ENCODE results near the gene EIF5. TPM values are rescaled to one million over a fixed set of nuclear protein-coding genes. Genes with fewer than 3 reads are reported as not detected.

EIF5 gene
- total RNA-seq, 1 donor from 2014 or later: 261 TPM

GRCh38 chr14:103314496-103315277 lies 19.4 kb upstream of the EIF5 start:
- Mint-ChIP-seq H3K4me1 (ENCODE audit: low read depth) (peaks cover 1% of the 10 kb centered on the region), H3K27ac (no peak overlapping the region), H3K27me3 (ENCODE audit: low read depth) (peaks cover 12% of the 10 kb centered on the region), H3K36me3 (ENCODE audit: low read depth) (no peaks in the 10 kb centered on the region), H3K4me3 (ENCODE audit: low read depth) (no peak overlapping the region), H3K9me3 (no peaks in the 10 kb centered on the region)
- no peak for DNase-seq (ENCODE audit: low spot score)
- intact Hi-C loops (cut with micrococcal nuclease): no loop called here

GRCh38 chr14:103315351-103315911 lies 18.6 kb upstream of the EIF5 start:
- H3K36me3 Mint-ChIP-seq (ENCODE audit: low read depth): no peaks in the 10 kb centered on the region
- H3K27ac Mint-ChIP-seq: no peak overlapping the region
- H3K4me3 Mint-ChIP-seq (ENCODE audit: low read depth): no peak overlapping the region
- peaks cover 12% of the 10 kb centered on the region for H3K27me3 Mint-ChIP-seq (ENCODE audit: low read depth)
- H3K9me3 Mint-ChIP-seq: no peaks in the 10 kb centered on the region
- intact Hi-C loops (cut with micrococcal nuclease): no loop called here
- DNase-seq (ENCODE audit: low spot score): no peak
- H3K4me1 Mint-ChIP-seq (ENCODE audit: low read depth): peaks cover 1% of the 10 kb centered on the region

GRCh38 chr14:103315941-103316340 lies 18.1 kb upstream of the EIF5 start:
- no peak overlapping the region for H3K4me3 Mint-ChIP-seq (ENCODE audit: low read depth)
- peaks cover 1% of the 10 kb centered on the region for H3K4me1 Mint-ChIP-seq (ENCODE audit: low read depth)
- H3K27ac Mint-ChIP-seq: no peak overlapping the region
- intact Hi-C loops (cut with micrococcal nuclease): no loop called here
- DNase-seq (ENCODE audit: low spot score): no peak
- no peaks in the 10 kb centered on the region for H3K9me3 Mint-ChIP-seq
- peaks cover 13% of the 10 kb centered on the region for H3K27me3 Mint-ChIP-seq (ENCODE audit: low read depth)
- no peaks in the 10 kb centered on the region for H3K36me3 Mint-ChIP-seq (ENCODE audit: low read depth)

GRCh38 chr14:103316721-103317121 lies 17.3 kb upstream of the EIF5 start:
- Mint-ChIP-seq H3K4me3 (ENCODE audit: low read depth) (no peak overlapping the region), H3K9me3 (no peaks in the 10 kb centered on the region), H3K36me3 (ENCODE audit: low read depth) (no peaks in the 10 kb centered on the region), H3K27ac (no peak overlapping the region), H3K4me1 (ENCODE audit: low read depth) (peaks cover 1% of the 10 kb centered on the region), H3K27me3 (ENCODE audit: low read depth) (peaks cover 16% of the 10 kb centered on the region)
- intact Hi-C loops (cut with micrococcal nuclease): no loop called here
- no peak for DNase-seq (ENCODE audit: low spot score)

- Mint-ChIP-seq H3K36me3 (ENCODE audit: low read depth) (no peaks in the 10 kb centered on the region), H3K9me3 (no peaks in the 10 kb centered on the region), H3K27me3 (ENCODE audit: low read depth) (peaks cover 16% of the 10 kb centered on the region), H3K27ac (no peak overlapping the region), H3K4me3 (ENCODE audit: low read depth) (no peak overlapping the region), H3K4me1 (ENCODE audit: low read depth) (peaks cover 1% of the 10 kb centered on the region)
- DNase-seq (ENCODE audit: low spot score): no peak
- intact Hi-C loops (cut with micrococcal nuclease): no loop called here
Observed at GRCh38 chr14:103317251-103317650, 16.8 kb upstream of the EIF5 start.

GRCh38 chr14:103317976-103318580 lies 16.0 kb upstream of the EIF5 start:
- Mint-ChIP-seq H3K27me3 (ENCODE audit: low read depth) (peaks cover 19% of the 10 kb centered on the region), H3K4me3 (ENCODE audit: low read depth) (no peak overlapping the region), H3K27ac (no peak overlapping the region), H3K9me3 (no peaks in the 10 kb centered on the region), H3K4me1 (ENCODE audit: low read depth) (peaks cover 1% of the 10 kb centered on the region), H3K36me3 (ENCODE audit: low read depth) (no peaks in the 10 kb centered on the region)
- no peak for DNase-seq (ENCODE audit: low spot score)
- intact Hi-C loops (cut with micrococcal nuclease): no loop called here

- H3K9me3 Mint-ChIP-seq: no peaks in the 10 kb centered on the region
- no peak overlapping the region for H3K27ac Mint-ChIP-seq
- intact Hi-C loops (cut with micrococcal nuclease): no loop called here
- H3K4me3 Mint-ChIP-seq (ENCODE audit: low read depth): no peak overlapping the region
- H3K27me3 Mint-ChIP-seq (ENCODE audit: low read depth): peaks cover 25% of the 10 kb centered on the region
- no peak for DNase-seq (ENCODE audit: low spot score)
- no peaks in the 10 kb centered on the region for H3K36me3 Mint-ChIP-seq (ENCODE audit: low read depth)
- peaks cover 1% of the 10 kb centered on the region for H3K4me1 Mint-ChIP-seq (ENCODE audit: low read depth)
Observed at GRCh38 chr14:103318750-103319419, 15.2 kb upstream of the EIF5 start.

- Mint-ChIP-seq H3K4me3 (ENCODE audit: low read depth) (no peak overlapping the region), H3K27ac (no peak overlapping the region), H3K36me3 (ENCODE audit: low read depth) (no peaks in the 10 kb centered on the region), H3K4me1 (ENCODE audit: low read depth) (peaks cover 1% of the 10 kb centered on the region), H3K27me3 (ENCODE audit: low read depth) (peaks cover 25% of the 10 kb centered on the region), H3K9me3 (no peaks in the 10 kb centered on the region)
- DNase-seq (ENCODE audit: low spot score): no peak
- intact Hi-C loops (cut with micrococcal nuclease): no loop called here
Observed at GRCh38 chr14:103319422-103319821, 14.6 kb upstream of the EIF5 start.

GRCh38 chr14:103326078-103326477 lies 8.0 kb upstream of the EIF5 start:
- Mint-ChIP-seq H3K36me3 (ENCODE audit: low read depth) (no peaks in the 10 kb centered on the region), H3K27ac (no peak overlapping the region), H3K4me1 (ENCODE audit: low read depth) (no peaks in the 10 kb centered on the region), H3K9me3 (no peaks in the 10 kb centered on the region), H3K27me3 (ENCODE audit: low read depth) (peaks cover 17% of the 10 kb centered on the region), H3K4me3 (ENCODE audit: low read depth) (no peak overlapping the region)
- intact Hi-C loops (cut with micrococcal nuclease): no loop called here
- no peak for DNase-seq (ENCODE audit: low spot score)

GRCh38 chr14:103328941-103329340 lies 5.1 kb upstream of the EIF5 start:
- DNase-seq (ENCODE audit: low spot score): no peak
- Mint-ChIP-seq H3K9me3 (no peaks in the 10 kb centered on the region), H3K4me3 (ENCODE audit: low read depth) (no peak overlapping the region), H3K27ac (no peak overlapping the region), H3K36me3 (ENCODE audit: low read depth) (peaks cover 1% of the 10 kb centered on the region), H3K27me3 (ENCODE audit: low read depth) (peaks cover 6% of the 10 kb centered on the region), H3K4me1 (ENCODE audit: low read depth) (peaks cover 8% of the 10 kb centered on the region)
- intact Hi-C loops (cut with micrococcal nuclease): no loop called here

- H3K36me3 Mint-ChIP-seq (ENCODE audit: low read depth): peaks cover 2% of the 10 kb centered on the region
- intact Hi-C loops (cut with micrococcal nuclease): loop anchor here (5.0 kb wide), 1 partner anchor 1012 kb away; the partner anchor contains the start of gene ZNF839
Observed at GRCh38 chr14:103329401-103330347, 4.4 kb upstream of the EIF5 start.

GRCh38 chr14:103330536-103330935 lies 3.5 kb upstream of the EIF5 start:
- H3K27ac Mint-ChIP-seq: no peak overlapping the region
- peaks cover 6% of the 10 kb centered on the region for H3K27me3 Mint-ChIP-seq (ENCODE audit: low read depth)
- H3K9me3 Mint-ChIP-seq: no peaks in the 10 kb centered on the region
- H3K36me3 Mint-ChIP-seq (ENCODE audit: low read depth): peaks cover 9% of the 10 kb centered on the region
- H3K4me3 Mint-ChIP-seq (ENCODE audit: low read depth): no peak overlapping the region
- intact Hi-C loops (cut with micrococcal nuclease): loop anchor here (5.0 kb wide), 1 partner anchor 1013 kb away; the partner anchor contains the start of gene ZNF839
- peaks cover 10% of the 10 kb centered on the region for H3K4me1 Mint-ChIP-seq (ENCODE audit: low read depth)
- no peak for DNase-seq (ENCODE audit: low spot score)

More at GRCh38 chr14:103329401-103330347, 4.4 kb upstream of the EIF5 start:
- no peak overlapping the region for H3K27ac Mint-ChIP-seq
- H3K4me1 Mint-ChIP-seq (ENCODE audit: low read depth): peaks cover 8% of the 10 kb centered on the region
- H3K4me3 Mint-ChIP-seq (ENCODE audit: low read depth): no peak overlapping the region
- no peak for DNase-seq (ENCODE audit: low spot score)
- peaks cover 6% of the 10 kb centered on the region for H3K27me3 Mint-ChIP-seq (ENCODE audit: low read depth)
- no peaks in the 10 kb centered on the region for H3K9me3 Mint-ChIP-seq

Measured in activated T-helper 2 cell treated with anti-CD3 and anti-CD28 coated beads, Interferon-gamma antibody, Interleukin-2, Interleukin-4, amounts not matched to agents 10 μg/mL and 5 μg/mL and 100 μg/mL, durations not matched to agents 14 hours and 24 hours and 36 hours (primary cell).